Karpas-422 (cell line): ENCODE results near the gene C16orf78. TPM values are rescaled to one million over a fixed set of nuclear protein-coding genes. Genes with fewer than 3 reads are reported as not detected.

ENCODE experiments used
- DNase-seq: peaks from one replicate; pipeline ENCODE4 v3.0.0-alpha.2; 2015
- H2AFZ ChIP-seq: fragments of 200-600 bp; sonication (generic); 2 replicates; pipeline ENCODE4 v1.6.1; 2014; ENCODE audit warnings: antibody characterized with exemption, low read length, mixed read lengths
- H3K27ac ChIP-seq: fragments of 200-600 bp; sonication (generic); 2 replicates; pipeline ENCODE4 v1.5.1; 2014; ENCODE audit warnings: mild to moderate bottlenecking, low read length, moderate library complexity
- H3K27me3 ChIP-seq: fragments of 200-600 bp; sonication (generic); 2 replicates; pipeline ENCODE4 v1.6.1; 2014; ENCODE audit warnings: low read length, mixed read lengths
- H3K36me3 ChIP-seq: fragments of 200-600 bp; sonication (generic); 2 replicates; pipeline ENCODE4 v1.6.1; 2014; ENCODE audit warnings: low read length, mixed read lengths; ENCODE audit not compliant: insufficient read depth
- H3K4me1 ChIP-seq: fragments of 200-600 bp; sonication (generic); 2 replicates; pipeline ENCODE4 v1.6.1; 2014; ENCODE audit warnings: mild to moderate bottlenecking, low read length, mixed read lengths
- H3K4me2 ChIP-seq: fragments of 200-600 bp; sonication (generic); 2 replicates; pipeline ENCODE4 v1.6.1; 2014; ENCODE audit warnings: low read length, low read depth, mild to moderate bottlenecking; ENCODE audit not compliant: poor library complexity, severe bottlenecking
- H3K4me3 ChIP-seq: fragments of 200-600 bp; sonication (generic); 2 replicates; pipeline ENCODE4 v1.5.1; 2014; ENCODE audit warnings: mild to moderate bottlenecking, antibody characterized with exemption, low read length, mixed read lengths
- H3K79me2 ChIP-seq: fragments of 200-600 bp; sonication (generic); 2 replicates; pipeline ENCODE4 v1.6.1; 2014; ENCODE audit warnings: mild to moderate bottlenecking, low read length, mixed read lengths
- H3K9ac ChIP-seq: fragments of 200-600 bp; sonication (generic); 2 replicates; pipeline ENCODE4 v1.6.0; 2014; ENCODE audit warnings: low read length
- H3K9me2 ChIP-seq: fragments of 200-600 bp; sonication (generic), shearing (Covaris generic); replicated peaks from 2 replicates; pipeline ENCODE4 v1.6.0; 2014; ENCODE audit warnings: mild to moderate bottlenecking, low read length, moderate library complexity; ENCODE audit not compliant: insufficient read depth
- H3K9me3 ChIP-seq: fragments of 300-700, 200-600 bp; sonication (generic); 2 replicates; pipeline ENCODE4 v1.6.1; 2014; ENCODE audit warnings: low read length, mixed read lengths
- H4K20me1 ChIP-seq: fragments of 200-600 bp; sonication (generic); 2 replicates; pipeline ENCODE4 v1.6.1; 2014; ENCODE audit warnings: mild to moderate bottlenecking, antibody characterized with exemption, low read length, low read depth; ENCODE audit not compliant: insufficient read depth
- total RNA-seq: library from RNA; depleted of rRNA; stranded (reverse); fragments of >200 nt; shearing (Covaris generic); gene quantifications from 2 replicates; pipeline ENCODE4 v1.2.3, GENCODE V29; 2014; ENCODE audit warnings: low replicate concordance

Gene C16orf78
- total RNA-seq, 1 experiment from 2014 or later = not detected

GRCh38 chr16:49419862-49420261 is 46.3 kb downstream of the C16orf78 start:
- H3K36me3 ChIP-seq = no peaks in the 10 kb centered on the region
- no peaks in the 10 kb centered on the region for H3K27me3 ChIP-seq
- H3K9me3 ChIP-seq = no peaks in the 10 kb centered on the region
- H3K4me2 ChIP-seq = no peak overlapping the region
- no peak overlapping the region for H2AFZ ChIP-seq
- no peak overlapping the region for H3K9ac ChIP-seq
- no peak overlapping the region for H3K4me3 ChIP-seq
- H4K20me1 ChIP-seq = no peaks in the 10 kb centered on the region
- H3K4me1 ChIP-seq = no peaks in the 10 kb centered on the region
- no peaks in the 10 kb centered on the region for H3K79me2 ChIP-seq
- no peak for DNase-seq
- H3K9me2 ChIP-seq = no peaks in the 10 kb centered on the region
- H3K27ac ChIP-seq = no peak overlapping the region

- Histone ChIP-seq H3K79me2 (no peaks in the 10 kb centered on the region), H4K20me1 (no peaks in the 10 kb centered on the region), H3K36me3 (no peaks in the 10 kb centered on the region), H3K9me3 (no peaks in the 10 kb centered on the region), H3K27me3 (no peaks in the 10 kb centered on the region), H3K9ac (no peak overlapping the region), H2AFZ (no peak overlapping the region), H3K9me2 (no peaks in the 10 kb centered on the region), H3K4me2 (no peak overlapping the region), H3K4me1 (no peaks in the 10 kb centered on the region), H3K27ac (no peak overlapping the region), H3K4me3 (no peak overlapping the region)
- no peak for DNase-seq
Observed at GRCh38 chr16:49422896-49423295, 49.3 kb downstream of the C16orf78 start.

- H3K27me3 ChIP-seq = no peaks in the 10 kb centered on the region
- no peak overlapping the region for H3K27ac ChIP-seq
- no peak overlapping the region for H3K9ac ChIP-seq
- H3K9me3 ChIP-seq = no peaks in the 10 kb centered on the region
- no peaks in the 10 kb centered on the region for H3K4me1 ChIP-seq
- H3K4me2 ChIP-seq = no peak overlapping the region
- no peaks in the 10 kb centered on the region for H3K9me2 ChIP-seq
- no peak for DNase-seq
- no peak overlapping the region for H2AFZ ChIP-seq
- no peaks in the 10 kb centered on the region for H3K79me2 ChIP-seq
- H3K36me3 ChIP-seq = no peaks in the 10 kb centered on the region
- H4K20me1 ChIP-seq = no peaks in the 10 kb centered on the region
- no peak overlapping the region for H3K4me3 ChIP-seq
Observed at GRCh38 chr16:49424961-49425360, 51.4 kb downstream of the C16orf78 start.

GRCh38 chr16:49427771-49428170 is 54.2 kb downstream of the C16orf78 start:
- no peak overlapping the region for H3K27ac ChIP-seq
- no peaks in the 10 kb centered on the region for H3K27me3 ChIP-seq
- DNase-seq = no peak
- H3K4me3 ChIP-seq = no peak overlapping the region
- no peak overlapping the region for H3K4me2 ChIP-seq
- no peaks in the 10 kb centered on the region for H3K9me2 ChIP-seq
- H2AFZ ChIP-seq = no peak overlapping the region
- no peaks in the 10 kb centered on the region for H3K79me2 ChIP-seq
- no peaks in the 10 kb centered on the region for H3K9me3 ChIP-seq
- no peaks in the 10 kb centered on the region for H4K20me1 ChIP-seq
- H3K36me3 ChIP-seq = no peaks in the 10 kb centered on the region
- no peak overlapping the region for H3K9ac ChIP-seq
- H3K4me1 ChIP-seq = no peaks in the 10 kb centered on the region

- no peak overlapping the region for H3K27ac ChIP-seq
- H3K4me2 ChIP-seq = no peak overlapping the region
- no peaks in the 10 kb centered on the region for H3K9me3 ChIP-seq
- H3K27me3 ChIP-seq = no peaks in the 10 kb centered on the region
- no peaks in the 10 kb centered on the region for H3K9me2 ChIP-seq
- no peaks in the 10 kb centered on the region for H4K20me1 ChIP-seq
- no peak overlapping the region for H3K9ac ChIP-seq
- no peaks in the 10 kb centered on the region for H3K4me1 ChIP-seq
- H2AFZ ChIP-seq = no peak overlapping the region
- DNase-seq = no peak
- no peak overlapping the region for H3K4me3 ChIP-seq
- no peaks in the 10 kb centered on the region for H3K79me2 ChIP-seq
- no peaks in the 10 kb centered on the region for H3K36me3 ChIP-seq
Observed at GRCh38 chr16:49428808-49429207, 55.2 kb downstream of the C16orf78 start.

- no peak for DNase-seq
- no peaks in the 10 kb centered on the region for H3K27me3 ChIP-seq
- H3K9ac ChIP-seq = no peak overlapping the region
- H3K36me3 ChIP-seq = no peaks in the 10 kb centered on the region
- no peaks in the 10 kb centered on the region for H4K20me1 ChIP-seq
- no peaks in the 10 kb centered on the region for H3K9me2 ChIP-seq
- H2AFZ ChIP-seq = no peak overlapping the region
- no peaks in the 10 kb centered on the region for H3K4me1 ChIP-seq
- no peaks in the 10 kb centered on the region for H3K79me2 ChIP-seq
- H3K4me2 ChIP-seq = no peak overlapping the region
- H3K4me3 ChIP-seq = no peak overlapping the region
- H3K9me3 ChIP-seq = no peaks in the 10 kb centered on the region
- no peak overlapping the region for H3K27ac ChIP-seq
Observed at GRCh38 chr16:49431040-49431439, 57.4 kb downstream of the C16orf78 start.

- no peak overlapping the region for H2AFZ ChIP-seq
- no peaks in the 10 kb centered on the region for H3K4me1 ChIP-seq
- no peak overlapping the region for H3K9ac ChIP-seq
- H3K27ac ChIP-seq = no peak overlapping the region
- no peaks in the 10 kb centered on the region for H3K27me3 ChIP-seq
- no peaks in the 10 kb centered on the region for H3K79me2 ChIP-seq
- H3K4me3 ChIP-seq = no peak overlapping the region
- H4K20me1 ChIP-seq = no peaks in the 10 kb centered on the region
- no peaks in the 10 kb centered on the region for H3K9me3 ChIP-seq
- H3K36me3 ChIP-seq = no peaks in the 10 kb centered on the region
- no peak overlapping the region for H3K4me2 ChIP-seq
- no peaks in the 10 kb centered on the region for H3K9me2 ChIP-seq
- no peak for DNase-seq
Observed at GRCh38 chr16:49431591-49432290, 58.1 kb downstream of the C16orf78 start.

- Histone ChIP-seq H3K79me2 (no peaks in the 10 kb centered on the region), H3K27ac (no peak overlapping the region), H4K20me1 (no peaks in the 10 kb centered on the region), H3K9ac (no peak overlapping the region), H3K36me3 (no peaks in the 10 kb centered on the region), H2AFZ (no peak overlapping the region), H3K4me1 (no peaks in the 10 kb centered on the region), H3K9me3 (no peaks in the 10 kb centered on the region), H3K4me2 (no peak overlapping the region), H3K4me3 (no peak overlapping the region), H3K27me3 (no peaks in the 10 kb centered on the region), H3K9me2 (no peaks in the 10 kb centered on the region)
- DNase-seq = no peak
Observed at GRCh38 chr16:49434733-49435132, 61.1 kb downstream of the C16orf78 start.
